ENCODE data around the gene SLC35F1. TPM values are rescaled to one million over a fixed set of nuclear protein-coding genes. Genes with fewer than 3 reads are reported as not detected.

The SLC35F1 gene
- total RNA-seq, 2 donors from 2014 or later, result 1.2 to 3.6 TPM

Other genes with a start within 250 kb of the SLC35F1 start
- 10 to 100 TPM; 36.3 to 42.8 TPM for gene NUS1, start 231.8 kb upstream of the SLC35F1 start, total RNA-seq

Data from posterior vena cava (tissue), 2 donors.